IMR-90 (cell line): ENCODE measurements around the gene TMUB1. TPM values are rescaled to one million over a fixed set of nuclear protein-coding genes. Genes with fewer than 3 reads are reported as not detected.
A peak's percentile ranks its signal among the peaks of the same experiment; 100 is the strongest.

Source experiments
- ATAC-seq: fragments of 200-7000 bp; cut with Tn5 transposase; 2 replicates; pipeline ENCODE4 v1.9.1; 2020; ENCODE audit warnings: low read depth, mild to moderate bottlenecking, moderate library complexity
- BruUV-seq: library from RNA; stranded (reverse); fragments of 400-500 nt; replicated peaks from 2 replicates; lab custom pipeline; 2021; lab: Mats Ljungman, UMichigan
- CTCF ChIA-PET: fragments of 300-600 bp; formaldehyde crosslinking; extraction: SDS; loops from one replicate; lab custom pipeline; 2021; ENCODE audit warnings: antibody characterized with exemption; lab: Yijun Ruan, JAX
- POLR2A ChIA-PET: fragments of 300-600 bp; sonication (Branson Sonifier 250); formaldehyde crosslinking; loops from one replicate; lab custom pipeline; 2022; ENCODE audit warnings: antibody characterized with exemption; ENCODE audit not compliant: unreplicated experiment; lab: Charles Lee
- DNase-seq: peaks from one replicate; pipeline ENCODE4 v3.0.0; 2013
- H2AFZ ChIP-seq: replicated peaks from 2 replicates; pipeline ENCODE3; 2013; ENCODE audit warnings: low read length, mild to moderate bottlenecking; ENCODE audit not compliant: poor library complexity
- H2AK5ac ChIP-seq: 2 replicates; pipeline ENCODE4 v1.6.1; 2013; ENCODE audit warnings: low read depth, low read length, inconsistent platforms
- H2AK9ac ChIP-seq: replicated peaks from 2 replicates; pipeline ENCODE3; 2013; ENCODE audit warnings: mild to moderate bottlenecking, low read depth, low read length, moderate library complexity; ENCODE audit not compliant: poor library complexity
- H2BK120ac ChIP-seq: 2 replicates; pipeline ENCODE4 v1.6.1; 2013; ENCODE audit warnings: low read depth, low read length, inconsistent platforms
- H2BK15ac ChIP-seq: 3 replicates; pipeline ENCODE4 v1.6.1; 2013; ENCODE audit warnings: low read depth, low read length, inconsistent platforms
- H2BK20ac ChIP-seq: 2 replicates; pipeline ENCODE4 v1.6.1; 2013; ENCODE audit warnings: low read depth, mild to moderate bottlenecking, inconsistent platforms, low read length, moderate library complexity
- H2BK5ac ChIP-seq: 2 replicates; pipeline ENCODE4 v1.6.1; 2013; ENCODE audit warnings: mild to moderate bottlenecking, low read depth, low read length, inconsistent platforms; ENCODE audit not compliant: poor library complexity, severe bottlenecking
- H3K14ac ChIP-seq: replicated peaks from 2 replicates; pipeline ENCODE4 v1.6.1; 2013; ENCODE audit warnings: low read depth, low read length, inconsistent platforms
- H3K18ac ChIP-seq: 2 replicates; pipeline ENCODE4 v1.6.1; 2013; ENCODE audit warnings: low read depth, low read length, control low read depth
- H3K23ac ChIP-seq: 2 replicates; pipeline ENCODE4 v1.6.1; 2013; ENCODE audit warnings: low read depth, low read length, inconsistent platforms
- H3K27ac ChIP-seq: 2 replicates; pipeline ENCODE4 v1.5.1; 2013; ENCODE audit warnings: mild to moderate bottlenecking, control low read depth, low read length; ENCODE audit not compliant: insufficient read depth
- H3K27me3 ChIP-seq: 2 replicates; pipeline ENCODE4 v1.6.1; 2013; ENCODE audit warnings: low read length; ENCODE audit not compliant: control insufficient read depth, insufficient read depth
- H3K36me3 ChIP-seq: 2 replicates; pipeline ENCODE4 v1.6.1; 2013; ENCODE audit warnings: low read length, mixed read lengths; ENCODE audit not compliant: control insufficient read depth, insufficient read depth
- H3K4ac ChIP-seq: 2 replicates; pipeline ENCODE4 v1.6.1; 2013; ENCODE audit warnings: low read depth, low read length, inconsistent platforms
- H3K4me1 ChIP-seq: 2 replicates; pipeline ENCODE4 v1.6.1; 2013; ENCODE audit warnings: low read length, mixed read lengths; ENCODE audit not compliant: control insufficient read depth, insufficient read depth
- H3K4me2 ChIP-seq: 2 replicates; pipeline ENCODE4 v1.6.1; 2013; ENCODE audit warnings: low read depth, mild to moderate bottlenecking, control low read depth, low read length, moderate library complexity
- H3K4me3 ChIP-seq: 2 replicates; pipeline ENCODE4 v1.5.1; 2013; ENCODE audit warnings: low read depth, mild to moderate bottlenecking, control low read depth, low read length, moderate library complexity; ENCODE audit not compliant: insufficient read depth
- H3K56ac ChIP-seq: 2 replicates; pipeline ENCODE4 v1.6.1; 2013; ENCODE audit warnings: low read length, inconsistent platforms; ENCODE audit not compliant: insufficient read depth; ENCODE audit errors: extremely low read depth
- H3K79me1 ChIP-seq, 2 experiments: 2 replicates each; pipeline ENCODE4 v1.6.1; 2013; ENCODE audit warnings: low read length in 2 of 2, inconsistent platforms in 1 of 2, low read depth in 1 of 2
- H3K9ac ChIP-seq: 2 replicates; pipeline ENCODE4 v1.6.1; 2013; ENCODE audit warnings: low read depth, low read length, control low read depth
- H3K9me1 ChIP-seq: 2 replicates; pipeline ENCODE4 v1.6.1; 2013; ENCODE audit warnings: low read length, inconsistent platforms; ENCODE audit not compliant: insufficient read depth
- H3K9me3 ChIP-seq: 2 replicates; pipeline ENCODE4 v1.6.1; 2013; ENCODE audit warnings: low read length; ENCODE audit not compliant: control insufficient read depth, insufficient read depth
- H4K20me1 ChIP-seq: 2 replicates; pipeline ENCODE4 v1.6.1; 2013; ENCODE audit warnings: low read length, inconsistent platforms; ENCODE audit not compliant: insufficient read depth
- H4K5ac ChIP-seq: 2 replicates; pipeline ENCODE4 v1.6.1; 2013; ENCODE audit warnings: mild to moderate bottlenecking, low read depth, low read length, control low read depth
- H4K8ac ChIP-seq, 2 experiments: 2 replicates each; pipeline ENCODE4 v1.6.1; 2013; ENCODE audit warnings: low read depth in 2 of 2, low read length in 2 of 2, control low read depth in 1 of 2, inconsistent platforms in 1 of 2
- H4K91ac ChIP-seq: 2 replicates; pipeline ENCODE4 v1.6.1; 2013; ENCODE audit warnings: low read depth, low read length, inconsistent platforms; ENCODE audit not compliant: insufficient read depth
- BHLHE40 ChIP-seq: fragments of 150-350 bp; IDR thresholded peaks from 2 replicates; pipeline ENCODE4 v1.6.1; 2016; ENCODE audit warnings: mild to moderate bottlenecking, low read depth, low read length
- CEBPB ChIP-seq: IDR thresholded peaks from 2 replicates; pipeline ENCODE4 v1.6.1; 2012; ENCODE audit warnings: low read depth, low read length, improper control_type of control experiment
- CHD1 ChIP-seq: IDR thresholded peaks from 2 replicates; pipeline ENCODE4 v1.6.1; 2012; ENCODE audit warnings: low read depth, low read length, improper control_type of control experiment
- CTCF ChIP-seq: conservative IDR thresholded peaks from 2 replicates; pipeline ENCODE4 v1.5.1; 2012; ENCODE audit warnings: mild to moderate bottlenecking, low read depth, low read length, improper control_type of control experiment
- MAZ ChIP-seq: IDR thresholded peaks from 2 replicates; pipeline ENCODE4 v1.6.1; 2012; ENCODE audit warnings: low read depth, mild to moderate bottlenecking, low read length, improper control_type of control experiment, moderate library complexity, borderline replicate concordance
- MXI1 ChIP-seq: IDR thresholded peaks from 2 replicates; pipeline ENCODE4 v1.6.1; 2012; ENCODE audit warnings: low read depth, mild to moderate bottlenecking, low read length, moderate library complexity, borderline replicate concordance
- POLR2A ChIP-seq: IDR thresholded peaks from 2 replicates; pipeline ENCODE4 v1.6.1; 2012; ENCODE audit warnings: mild to moderate bottlenecking, low read depth, low read length
- RAD21 ChIP-seq: IDR thresholded peaks from 2 replicates; pipeline ENCODE4 v1.6.1; 2012; ENCODE audit warnings: low read length, improper control_type of control experiment
- RCOR1 ChIP-seq: IDR thresholded peaks from 2 replicates; pipeline ENCODE4 v1.6.1; 2012; ENCODE audit warnings: mild to moderate bottlenecking, low read length, improper control_type of control experiment; ENCODE audit not compliant: insufficient replicate concordance
- RFX5 ChIP-seq: IDR thresholded peaks from 2 replicates; pipeline ENCODE4 v1.8.0; 2012; ENCODE audit warnings: low read depth, mild to moderate bottlenecking, low read length, moderate library complexity
- SMC3 ChIP-seq: fragments of 150-350 bp; IDR thresholded peaks from 2 replicates; pipeline ENCODE4 v1.6.1; 2016; ENCODE audit warnings: low read depth, mild to moderate bottlenecking, antibody characterized with exemption, low read length, moderate library complexity
- WGBS, 2 experiments: methylation state at CpG; one replicate each; pipeline versions ENCODE4 v1.1.5 to v1.1.7; 2013; ENCODE audit warnings: missing lambda C conversion rate in 2 of 2; ENCODE audit not compliant: insufficient read length in 1 of 2; ENCODE audit errors: extremely low coverage in 2 of 2; 5-methylcytosine and 5-hydroxymethylcytosine counted together
- dilution Hi-C: fragments of 300-500 bp; cut with HindIII; formaldehyde crosslinking; loops from one replicate; pipeline ENCODE4 v1.14.3; 2018; ENCODE audit warnings: low sequenced_read_pairs; ENCODE audit not compliant: unreplicated experiment
- in situ Hi-C: fragments of 300-500 bp; cut with MboI; formaldehyde crosslinking; loops from 3 replicates; pipeline ENCODE4 v1.14.3; 2019; ENCODE audit warnings: low sequenced_read_pairs, inconsistent platforms, mixed read lengths
- intact Hi-C: fragments of 100-400 bp; cut with micrococcal nuclease; formaldehyde crosslinking; loops from 2 replicates; pipeline ENCODE4 v1.10.0; 2022
- polyA plus RNA-seq, 3 experiments: library from polyadenylated mRNA; depleted of rRNA; stranded (reverse); fragments of >200 nt; gene quantifications; 2 replicates each; pipeline ENCODE4 v1.2.3, GENCODE V29; 2012; ENCODE audit warnings: low replicate concordance in 1 of 3
- total RNA-seq: library from RNA; depleted of rRNA; stranded (reverse); fragments of >200 nt; gene quantifications from 2 replicates; pipeline ENCODE4 v1.2.3, GENCODE V29; 2012
- TF ChIP-seq, protein P1 (sequence below): fragments of 150-350 bp; IDR thresholded peaks from 2 replicates; pipeline ENCODE4 v1.6.1; 2017; ENCODE audit warnings: mild to moderate bottlenecking, antibody characterized with exemption, low read length, low read depth
- TF ChIP-seq, protein P2 (sequence below): fragments of 150-350 bp; IDR thresholded peaks from 2 replicates; pipeline ENCODE4 v1.6.1; 2016; ENCODE audit warnings: low read depth, mild to moderate bottlenecking, low read length, moderate library complexity, borderline replicate concordance

TMUB1 gene
- total and polyA plus RNA-seq, 2 of the 4 experiments (the other 2 are of a cell fraction) = 6.8 to 29.8 TPM

GRCh38 chr7:151123158-151123821, 40.0 kb upstream of the TMUB1 start:
- Histone ChIP-seq H3K14ac (no peak overlapping the region), H3K9me1 (no peaks in the 10 kb centered on the region), H3K23ac (no peak overlapping the region), H2BK120ac (no peak overlapping the region), H4K5ac (no peak overlapping the region), H3K4me2 (no peak overlapping the region), H3K4me1 (no peaks in the 10 kb centered on the region), H4K20me1 (peaks cover 36% of the 10 kb centered on the region), H4K8ac (no peak overlapping the region), H2BK5ac (no peak overlapping the region), H2BK15ac (no peak overlapping the region), H3K9me3 (no peaks in the 10 kb centered on the region), H3K79me1 (peaks cover 8 to 33% of the 10 kb centered on the region in 2 experiments), H3K27ac (no peak overlapping the region), H3K4ac (no peak overlapping the region), H3K18ac (no peak overlapping the region), H2AK5ac (no peak overlapping the region), H3K9ac (no peak overlapping the region), H2AFZ (peak overlapping the region; percentile 3), H3K56ac (no peak overlapping the region), H3K36me3 (peaks cover 68% of the 10 kb centered on the region), H3K27me3 (no peaks in the 10 kb centered on the region), H2AK9ac (no peak overlapping the region), H3K4me3 (no peak overlapping the region), H4K91ac (no peak overlapping the region), H2BK20ac (no peak overlapping the region)
- CTCF ChIA-PET = interaction anchor here (1.0 kb wide), 4 partner anchors 8 to 120 kb away, joined by 3 to 11 read pairs (median 5); no protein-coding TSS in a partner anchor
- no peak for TF ChIP-seq RCOR1
- TF ChIP-seq CEBPB = no peak
- TF ChIP-seq, protein P1, sequence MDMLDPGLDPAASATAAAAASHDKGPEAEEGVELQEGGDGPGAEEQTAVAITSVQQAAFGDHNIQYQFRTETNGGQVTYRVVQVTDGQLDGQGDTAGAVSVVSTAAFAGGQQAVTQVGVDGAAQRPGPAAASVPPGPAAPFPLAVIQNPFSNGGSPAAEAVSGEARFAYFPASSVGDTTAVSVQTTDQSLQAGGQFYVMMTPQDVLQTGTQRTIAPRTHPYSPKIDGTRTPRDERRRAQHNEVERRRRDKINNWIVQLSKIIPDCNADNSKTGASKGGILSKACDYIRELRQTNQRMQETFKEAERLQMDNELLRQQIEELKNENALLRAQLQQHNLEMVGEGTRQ = no peak
- no peak for TF ChIP-seq POLR2A
- no peak for TF ChIP-seq MXI1
- TF ChIP-seq SMC3 = no peak
- TF ChIP-seq RAD21 = no peak
- TF ChIP-seq CTCF = no peak
- TF ChIP-seq MAZ = no peak
- TF ChIP-seq CHD1 = no peak
- TF ChIP-seq, protein P2, sequence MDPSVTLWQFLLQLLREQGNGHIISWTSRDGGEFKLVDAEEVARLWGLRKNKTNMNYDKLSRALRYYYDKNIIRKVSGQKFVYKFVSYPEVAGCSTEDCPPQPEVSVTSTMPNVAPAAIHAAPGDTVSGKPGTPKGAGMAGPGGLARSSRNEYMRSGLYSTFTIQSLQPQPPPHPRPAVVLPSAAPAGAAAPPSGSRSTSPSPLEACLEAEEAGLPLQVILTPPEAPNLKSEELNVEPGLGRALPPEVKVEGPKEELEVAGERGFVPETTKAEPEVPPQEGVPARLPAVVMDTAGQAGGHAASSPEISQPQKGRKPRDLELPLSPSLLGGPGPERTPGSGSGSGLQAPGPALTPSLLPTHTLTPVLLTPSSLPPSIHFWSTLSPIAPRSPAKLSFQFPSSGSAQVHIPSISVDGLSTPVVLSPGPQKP = no peak
- TF ChIP-seq RFX5 = no peak
- TF ChIP-seq BHLHE40 = no peak
- DNase-seq = no peak
- no TSS peak for BruUV-seq
- dilution Hi-C loops = no loop called here
- POLR2A ChIA-PET = no interaction called here
- in situ Hi-C loops = loop anchor here (10.0 to 25.0 kb wide), 2 partner anchors 182 to 336 kb away; no protein-coding TSS in a partner anchor
- intact Hi-C loops = loop anchor here (5.0 kb wide), 1 partner anchor 179 kb away; no protein-coding TSS in a partner anchor
- ATAC-seq = no peak
- WGBS, 2 experiments = 92% methylated on average over 42 of the region's 50 CpGs; no CpG with 5 or more reads in 1 of the 2 experiments
